GM06990 (cell line): ENCODE results near the gene CDK5R1.

Source experiments
- DNase-seq: peaks from one replicate; pipeline ENCODE4 v3.0.0-alpha.2; 2011; ENCODE audit not compliant: insufficient read length; ENCODE audit errors: extremely low read depth
- H3K27me3 ChIP-seq: replicated peaks from 2 replicates; pipeline ENCODE4 v1.6.0; 2011; ENCODE audit warnings: low read length; ENCODE audit not compliant: control insufficient read depth, insufficient read depth
- H3K36me3 ChIP-seq: 2 replicates; pipeline ENCODE4 v1.5.1; 2011; ENCODE audit warnings: low read length; ENCODE audit not compliant: control insufficient read depth, insufficient read depth
- H3K4me3 ChIP-seq: replicated peaks from 2 replicates; pipeline ENCODE4 v1.5.1; 2011; ENCODE audit warnings: low read depth, mild to moderate bottlenecking, control low read depth, low read length
- TF ChIP-seq, protein P1 (sequence below): IDR thresholded peaks from 2 replicates; pipeline ENCODE4 v1.5.1; 2011; ENCODE audit warnings: low read length, control low read depth, mild to moderate bottlenecking, inconsistent platforms; ENCODE audit not compliant: insufficient read depth, poor library complexity, severe bottlenecking

The CDK5R1 gene

DNA sequence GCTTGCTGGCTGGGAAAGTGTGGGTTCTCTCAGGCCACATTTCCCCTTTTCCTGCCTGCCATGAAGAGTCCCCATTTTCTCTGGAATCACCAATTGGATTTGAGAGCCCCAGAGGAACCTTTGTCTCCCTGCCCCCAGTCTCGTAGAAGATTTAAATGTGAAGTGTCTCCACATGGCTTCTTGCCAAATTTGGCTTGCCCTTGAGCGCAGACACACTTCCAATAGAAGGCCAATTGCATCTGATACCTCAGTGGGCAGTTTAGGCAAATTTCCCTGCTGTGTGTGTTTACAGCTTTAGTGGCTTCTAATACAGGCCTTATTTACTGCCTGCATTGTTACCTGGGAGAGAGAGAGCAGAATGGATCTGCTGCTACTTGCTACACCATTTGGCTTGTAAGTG lies 29.7 kb downstream of the CDK5R1 start:
- H3K27me3 ChIP-seq, result no peaks in the 10 kb centered on the region
- no peak for DNase-seq
- TF ChIP-seq, protein P1, sequence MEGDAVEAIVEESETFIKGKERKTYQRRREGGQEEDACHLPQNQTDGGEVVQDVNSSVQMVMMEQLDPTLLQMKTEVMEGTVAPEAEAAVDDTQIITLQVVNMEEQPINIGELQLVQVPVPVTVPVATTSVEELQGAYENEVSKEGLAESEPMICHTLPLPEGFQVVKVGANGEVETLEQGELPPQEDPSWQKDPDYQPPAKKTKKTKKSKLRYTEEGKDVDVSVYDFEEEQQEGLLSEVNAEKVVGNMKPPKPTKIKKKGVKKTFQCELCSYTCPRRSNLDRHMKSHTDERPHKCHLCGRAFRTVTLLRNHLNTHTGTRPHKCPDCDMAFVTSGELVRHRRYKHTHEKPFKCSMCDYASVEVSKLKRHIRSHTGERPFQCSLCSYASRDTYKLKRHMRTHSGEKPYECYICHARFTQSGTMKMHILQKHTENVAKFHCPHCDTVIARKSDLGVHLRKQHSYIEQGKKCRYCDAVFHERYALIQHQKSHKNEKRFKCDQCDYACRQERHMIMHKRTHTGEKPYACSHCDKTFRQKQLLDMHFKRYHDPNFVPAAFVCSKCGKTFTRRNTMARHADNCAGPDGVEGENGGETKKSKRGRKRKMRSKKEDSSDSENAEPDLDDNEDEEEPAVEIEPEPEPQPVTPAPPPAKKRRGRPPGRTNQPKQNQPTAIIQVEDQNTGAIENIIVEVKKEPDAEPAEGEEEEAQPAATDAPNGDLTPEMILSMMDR, result no peak
- no peaks in the 10 kb centered on the region for H3K36me3 ChIP-seq
- H3K4me3 ChIP-seq, result peak overlapping the region; percentile 24

DNA sequence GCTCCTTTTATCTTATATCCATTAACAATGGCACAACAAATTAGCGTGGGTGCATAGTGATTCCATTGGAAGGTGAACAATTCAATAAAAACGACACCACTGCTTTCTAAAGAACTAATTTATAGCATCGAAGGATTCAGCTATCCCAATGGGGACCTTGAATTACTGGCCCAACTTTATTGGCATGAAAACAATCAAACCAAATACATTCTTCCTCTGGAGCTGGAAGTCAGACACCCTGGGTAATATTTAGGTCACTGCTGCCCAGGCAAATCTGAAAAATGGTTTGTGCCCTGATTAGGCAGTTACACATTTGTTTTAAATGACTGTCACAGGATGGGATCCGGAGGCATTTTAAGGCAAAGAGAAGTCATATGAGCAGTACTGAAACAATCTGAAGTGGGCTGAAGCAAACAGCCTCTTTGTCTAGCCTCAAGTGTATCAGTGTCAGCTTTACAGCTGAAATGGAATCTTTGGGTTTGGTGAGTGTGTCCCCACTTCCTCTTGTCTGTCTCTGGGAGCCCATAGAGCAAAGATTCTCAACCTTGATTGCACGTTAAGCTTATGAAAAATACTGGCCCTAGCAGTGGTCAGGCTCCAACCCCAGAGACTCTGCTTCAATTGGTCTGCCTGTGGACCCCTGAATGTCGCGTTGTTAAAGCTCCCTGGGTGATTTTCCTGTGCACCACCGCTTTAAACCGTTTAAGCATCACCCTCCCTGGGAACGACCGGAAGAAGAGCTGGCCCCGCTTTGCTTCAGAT lies 30.3 kb downstream of the CDK5R1 start:
- Histone ChIP-seq H3K36me3 (no peaks in the 10 kb centered on the region), H3K27me3 (no peaks in the 10 kb centered on the region), H3K4me3 (peak overlapping the region; percentile 24; the same call in 1 of the 2 replicates)
- peak; percentile 65 for DNase-seq
- TF ChIP-seq, protein P1, result no peak

DNA sequence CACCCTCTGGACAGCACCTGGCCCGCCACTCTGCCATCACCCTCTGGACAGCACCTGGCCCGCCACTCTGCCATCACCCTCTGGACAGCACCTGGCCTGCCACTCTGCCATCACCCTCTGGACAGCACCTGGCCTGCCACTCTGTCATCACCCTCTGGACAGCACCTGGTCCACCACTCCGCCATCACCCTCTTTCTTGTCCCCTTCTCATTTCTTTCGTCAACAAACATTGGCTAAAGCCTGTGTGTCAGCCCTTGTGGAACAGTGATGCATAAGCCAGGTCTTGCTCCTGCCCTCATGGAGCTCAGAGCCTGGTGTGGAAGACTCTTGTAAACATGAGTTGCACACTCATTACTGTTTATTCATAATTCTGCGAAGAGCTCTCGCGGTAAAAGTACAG lies 31.2 kb downstream of the CDK5R1 start:
- Histone ChIP-seq H3K4me3 (no peak overlapping the region), H3K27me3 (no peaks in the 10 kb centered on the region), H3K36me3 (no peaks in the 10 kb centered on the region)
- no peak for DNase-seq
- TF ChIP-seq, protein P1, result no peak

DNA sequence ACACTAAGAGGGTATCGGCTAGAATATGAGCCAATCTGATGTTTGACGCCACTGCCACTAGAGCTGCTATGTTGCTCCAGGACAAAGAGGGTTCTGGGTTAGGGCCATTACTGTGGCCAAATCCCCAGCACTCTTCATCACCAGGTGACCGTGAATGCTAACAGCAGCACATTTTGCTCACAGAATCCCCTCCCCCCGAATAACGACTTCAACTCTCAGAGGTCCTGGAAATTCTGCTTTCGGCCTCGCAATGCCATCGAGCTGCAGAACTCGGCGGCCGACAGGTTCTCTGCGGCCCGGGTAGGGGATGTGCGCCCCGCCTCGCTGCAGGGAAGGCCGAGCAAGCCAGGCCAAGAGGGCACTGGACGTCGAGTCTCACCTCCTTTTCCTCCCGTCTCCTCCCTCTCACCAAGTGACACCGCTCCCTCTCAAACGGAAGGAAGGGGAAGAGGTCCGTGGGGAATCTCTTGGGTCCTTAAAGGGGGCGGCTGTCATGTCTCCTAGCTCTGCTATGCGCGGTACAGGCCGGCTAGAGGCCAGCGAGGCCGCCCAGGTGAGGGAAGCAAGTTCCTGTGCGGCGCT lies 31.9 kb downstream of the CDK5R1 start:
- DNase-seq, result no peak
- peak overlapping the region; percentile 51 for H3K4me3 ChIP-seq

DNA sequence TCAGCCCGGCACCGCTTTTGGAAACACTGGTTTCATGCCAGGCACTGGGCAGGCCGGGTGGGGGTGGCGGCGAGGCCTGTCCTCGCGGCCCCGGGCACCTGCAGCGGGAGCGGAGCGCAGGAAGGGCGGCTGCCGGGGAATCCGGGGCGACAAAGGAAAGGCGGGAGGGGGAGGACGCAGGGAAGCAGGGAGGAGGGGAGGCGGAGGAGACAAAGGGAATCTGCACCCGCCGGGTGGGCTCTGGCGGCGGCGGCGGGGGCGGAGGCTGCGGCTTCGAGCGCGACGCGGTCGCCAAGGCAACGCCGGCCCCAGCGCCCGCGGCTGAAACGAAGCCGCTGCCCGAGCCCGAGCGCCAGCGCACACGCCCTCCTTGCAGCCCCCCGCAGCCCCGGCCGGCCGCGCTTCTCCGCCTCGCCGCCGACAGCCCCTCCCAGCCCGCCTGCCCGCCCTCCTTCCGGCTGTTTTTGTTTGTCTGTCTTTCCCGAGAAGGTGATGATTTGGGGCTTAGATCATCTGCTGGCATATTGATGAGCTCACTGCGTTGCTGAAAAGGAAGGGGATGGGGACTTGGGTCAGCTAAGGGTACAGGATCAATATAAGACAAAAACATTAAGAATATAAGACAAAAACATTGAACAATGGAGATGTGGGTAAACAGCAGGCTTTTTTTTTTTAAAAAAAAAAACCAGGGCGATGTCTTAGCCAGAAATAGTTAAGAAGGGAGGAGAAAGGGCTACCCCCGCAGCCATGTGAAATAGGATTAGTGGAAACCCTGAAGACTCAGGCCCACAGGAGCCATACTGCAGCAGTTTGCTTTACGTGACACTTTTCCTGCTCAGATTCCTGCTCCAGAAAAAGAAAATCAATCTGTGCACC lies 32.7 kb downstream of the CDK5R1 start:
- H3K36me3 ChIP-seq, result no peaks in the 10 kb centered on the region
- H3K4me3 ChIP-seq, result peak overlapping the region; percentile 51
- H3K27me3 ChIP-seq, result no peaks in the 10 kb centered on the region
- TF ChIP-seq, protein P1, result no peak
- peak; percentile 89 for DNase-seq

More for the DNA sequence above, 31.9 kb downstream of the CDK5R1 start:
- TF ChIP-seq, protein P1, result no peak
- no peaks in the 10 kb centered on the region for H3K27me3 ChIP-seq
- H3K36me3 ChIP-seq, result no peaks in the 10 kb centered on the region
